Lower leg skin (tissue), 3 donors: Measurements from ENCODE around the gene PDIA6.

Experiments used
- CTCF ChIP-seq, 3 donors: fragments of 450-650 bp; IDR thresholded peaks; one replicate each; pipeline ENCODE4 v1.5.1; 2016; ENCODE audit warnings: antibody characterized with exemption in 3 of 3, mild to moderate bottlenecking in 3 of 3, moderate library complexity in 2 of 3
- POLR2A ChIP-seq, 2 donors: fragments of 450-650 bp; IDR thresholded peaks; one replicate each; pipeline ENCODE4 v1.6.1; 2016 to 2017; ENCODE audit warnings: antibody characterized with exemption in 2 of 2, mild to moderate bottlenecking in 1 of 2, moderate library complexity in 1 of 2

GRCh38 chr2:10798783-10799182 is 13.8 kb downstream of the PDIA6 start:
- TF ChIP-seq POLR2A (IDR thresholded peaks at IDR 0.05) (no peak), CTCF (IDR thresholded peaks at IDR 0.05) (no peak)
